Vagina (tissue), 2 donors: ENCODE measurements around the gene SGCD.
"Not testable (repeated sequence)": the region's sequence is repeated elsewhere in the genome, so short reads cannot be mapped to it uniquely, and the experiment has no call there.

Experiments
- POLR2AphosphoS5 ChIP-seq, 2 donors: sonication (generic); formaldehyde crosslinking; IDR thresholded peaks; one replicate each; pipeline ENCODE4 v1.9.0; 2017; ENCODE audit warnings: antibody characterized with exemption in 2 of 2, mild to moderate bottlenecking in 2 of 2, low read depth in 1 of 2; ENCODE audit not compliant: insufficient read depth in 1 of 2
- TF ChIP-seq, protein P1 (sequence below), 3 experiments: fragments of 450-650 bp in 2 of 3; fragments of 200-600 bp in 1 of 3; sonication (generic) in 1 of 3; IDR thresholded peaks; one replicate each; pipeline ENCODE4 v1.5.1; 2017 to 2019; ENCODE audit warnings: antibody characterized with exemption in 3 of 3, mild to moderate bottlenecking in 2 of 3, moderate library complexity in 2 of 3

GRCh38 chr5:156610582-156610981 is 283.6 kb downstream of the SGCD start:
- TF ChIP-seq POLR2AphosphoS5 (IDR thresholded peaks at IDR 0.05; ENCODE audit: insufficient read depth in 1 of 2, low read depth in 1 of 2) = not testable (repeated sequence)
- TF ChIP-seq, protein P1, sequence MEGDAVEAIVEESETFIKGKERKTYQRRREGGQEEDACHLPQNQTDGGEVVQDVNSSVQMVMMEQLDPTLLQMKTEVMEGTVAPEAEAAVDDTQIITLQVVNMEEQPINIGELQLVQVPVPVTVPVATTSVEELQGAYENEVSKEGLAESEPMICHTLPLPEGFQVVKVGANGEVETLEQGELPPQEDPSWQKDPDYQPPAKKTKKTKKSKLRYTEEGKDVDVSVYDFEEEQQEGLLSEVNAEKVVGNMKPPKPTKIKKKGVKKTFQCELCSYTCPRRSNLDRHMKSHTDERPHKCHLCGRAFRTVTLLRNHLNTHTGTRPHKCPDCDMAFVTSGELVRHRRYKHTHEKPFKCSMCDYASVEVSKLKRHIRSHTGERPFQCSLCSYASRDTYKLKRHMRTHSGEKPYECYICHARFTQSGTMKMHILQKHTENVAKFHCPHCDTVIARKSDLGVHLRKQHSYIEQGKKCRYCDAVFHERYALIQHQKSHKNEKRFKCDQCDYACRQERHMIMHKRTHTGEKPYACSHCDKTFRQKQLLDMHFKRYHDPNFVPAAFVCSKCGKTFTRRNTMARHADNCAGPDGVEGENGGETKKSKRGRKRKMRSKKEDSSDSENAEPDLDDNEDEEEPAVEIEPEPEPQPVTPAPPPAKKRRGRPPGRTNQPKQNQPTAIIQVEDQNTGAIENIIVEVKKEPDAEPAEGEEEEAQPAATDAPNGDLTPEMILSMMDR (IDR thresholded peaks at IDR 0.05) = not testable (repeated sequence)
